Endothelial cell of umbilical vein (primary cell): ENCODE data around the gene DHX35. TPM values are rescaled to one million over a fixed set of nuclear protein-coding genes. Genes with fewer than 3 reads are reported as not detected.

Experiments used
- BruUV-seq: library from RNA; stranded (reverse); fragments of 400-500 nt; replicated peaks from 2 replicates; lab custom pipeline; 2021; lab: Mats Ljungman, UMichigan
- CTCF ChIA-PET: fragments of 300-600, 350-600 bp; sonication (Branson Sonifier 250); formaldehyde crosslinking; loops from one replicate; lab custom pipeline; 2021; ENCODE audit warnings: antibody characterized with exemption, inconsistent platforms; lab: Charles Lee
- POLR2A ChIA-PET: fragments of 300-600, 350-600 bp; sonication (Branson Sonifier 250); formaldehyde crosslinking; loops from one replicate; lab custom pipeline; 2021; ENCODE audit warnings: antibody characterized with exemption, inconsistent platforms; lab: Charles Lee
- DNase-seq: peaks from one replicate; pipeline ENCODE4 v3.0.0-alpha.2; 2011; ENCODE audit warnings: low read depth, low spot score
- FAIRE-seq: peaks from 2 replicates; lab custom pipeline; 2011; peaks lifted over from hg19 to GRCh38; lab: Jason Lieb, UNC
- H2AFZ ChIP-seq: 2 replicates; pipeline ENCODE4 v1.6.0; 2012; ENCODE audit warnings: low read depth, low read length, control low read depth, inconsistent platforms
- H3K27ac ChIP-seq: 2 replicates; pipeline ENCODE4 v1.5.1; 2011; ENCODE audit warnings: low read depth, mild to moderate bottlenecking, control low read depth, low read length, moderate library complexity; ENCODE audit not compliant: insufficient read depth
- H3K27me3 ChIP-seq, 2 experiments: 2 replicates each; pipeline versions ENCODE4 v1.6.0 to v1.6.1; 2011; ENCODE audit warnings: low read length in 2 of 2, mixed read lengths in 1 of 2; ENCODE audit not compliant: control insufficient read depth in 2 of 2, insufficient read depth in 2 of 2
- H3K36me3 ChIP-seq, 2 experiments: 2 replicates in 1 of 2; 3 replicates in 1 of 2; pipeline ENCODE4 v1.5.1; 2011; ENCODE audit warnings: low read length in 2 of 2, mild to moderate bottlenecking in 1 of 2, moderate library complexity in 1 of 2; ENCODE audit not compliant: control insufficient read depth in 2 of 2, insufficient read depth in 2 of 2; ENCODE audit errors: extremely low read depth in 1 of 2
- H3K4me1 ChIP-seq: 3 replicates; pipeline ENCODE4 v1.5.1; 2011; ENCODE audit warnings: mild to moderate bottlenecking, low read length; ENCODE audit not compliant: control insufficient read depth, insufficient read depth; ENCODE audit errors: extremely low read depth
- H3K4me2 ChIP-seq: 2 replicates; pipeline ENCODE4 v1.6.1; 2011; ENCODE audit warnings: low read length, control low read depth, mixed read lengths; ENCODE audit not compliant: insufficient read depth
- H3K4me3 ChIP-seq, 3 experiments: fragments of 200-600 bp in 1 of 3; sonication (generic), shearing (Covaris generic) in 1 of 3; replicated peaks in 1 of 3; 2 replicates each; pipeline ENCODE4 v1.5.1; 2011 to 2016; ENCODE audit warnings: control low read depth in 3 of 3, low read length in 3 of 3, mild to moderate bottlenecking in 2 of 3, inconsistent platforms in 1 of 3, low read depth in 1 of 3, moderate library complexity in 1 of 3; ENCODE audit not compliant: insufficient read depth in 1 of 3
- H3K79me2 ChIP-seq: 2 replicates; pipeline ENCODE4 v1.6.0; 2012; ENCODE audit warnings: low read length, inconsistent platforms; ENCODE audit not compliant: control insufficient read depth, insufficient read depth
- H3K9ac ChIP-seq: replicated peaks from 2 replicates; pipeline ENCODE3; 2011; ENCODE audit warnings: low read length, control low read depth; ENCODE audit not compliant: insufficient read depth; ENCODE audit errors: extremely low read depth
- H3K9me1 ChIP-seq: replicated peaks from 3 replicates; pipeline ENCODE4 v1.6.0; 2011; ENCODE audit warnings: mild to moderate bottlenecking, low read length; ENCODE audit not compliant: control insufficient read depth, insufficient read depth; ENCODE audit errors: extremely low read depth
- H3K9me3 ChIP-seq: replicated peaks from 2 replicates; pipeline ENCODE4 v1.5.1; 2012; ENCODE audit warnings: low read length, inconsistent platforms; ENCODE audit not compliant: control insufficient read depth, insufficient read depth
- H4K20me1 ChIP-seq: replicated peaks from 2 replicates; pipeline ENCODE3; 2011; ENCODE audit warnings: mild to moderate bottlenecking, low read length; ENCODE audit not compliant: control insufficient read depth, insufficient read depth; ENCODE audit errors: extremely low read depth
- CTCF ChIP-seq, 2 donors: IDR thresholded peaks; 1 replicate in 1 of 2; 2 replicates in 1 of 2; pipeline ENCODE4 v1.5.1; 2011; ENCODE audit warnings: low read length in 2 of 2, mild to moderate bottlenecking in 2 of 2, moderate library complexity in 2 of 2, control low read depth in 1 of 2, inconsistent platforms in 1 of 2, low read depth in 1 of 2; ENCODE audit not compliant: insufficient read depth in 1 of 2; ENCODE audit errors: extremely low read depth in 1 of 2
- EZH2 ChIP-seq: IDR thresholded peaks from 2 replicates; pipeline ENCODE4 v1.6.1; 2012; ENCODE audit warnings: borderline replicate concordance, low read depth, mild to moderate bottlenecking, moderate library complexity, low read length, inconsistent platforms; ENCODE audit not compliant: severe bottlenecking
- FOS ChIP-seq: IDR thresholded peaks from 2 replicates; pipeline ENCODE4 v1.6.1; 2011; ENCODE audit warnings: mild to moderate bottlenecking, low read length, moderate library complexity, borderline replicate concordance; ENCODE audit not compliant: insufficient read depth
- GATA2 ChIP-seq: IDR thresholded peaks from 2 replicates; pipeline ENCODE4 v1.7.0; 2011; ENCODE audit warnings: low read depth, mild to moderate bottlenecking, moderate library complexity, mixed read lengths, low read length; ENCODE audit not compliant: insufficient read length, insufficient read depth
- JUN ChIP-seq: IDR thresholded peaks from 2 replicates; pipeline ENCODE4 v1.6.1; 2011; ENCODE audit warnings: borderline replicate concordance, low read depth; ENCODE audit not compliant: insufficient read length, insufficient read depth
- MAX ChIP-seq: IDR thresholded peaks from 2 replicates; pipeline ENCODE4 v1.6.1; 2011; ENCODE audit not compliant: insufficient read depth, insufficient read length
- MYC ChIP-seq: IDR thresholded peaks from one replicate; pipeline ENCODE4 v1.6.1; 2011; ENCODE audit warnings: mild to moderate bottlenecking, low read depth, low read length
- POLR2A ChIP-seq: IDR thresholded peaks from 2 replicates; pipeline ENCODE4 v1.6.1; 2012; ENCODE audit warnings: low read depth, mild to moderate bottlenecking, control low read depth, low read length
- POLR2AphosphoS5 ChIP-seq: IDR thresholded peaks from 2 replicates; pipeline ENCODE4 v1.6.1; 2012; ENCODE audit warnings: low read depth, mild to moderate bottlenecking, control low read depth, low read length, moderate library complexity; ENCODE audit not compliant: insufficient read depth
- dilution Hi-C: fragments of 300-500 bp; cut with MboI; formaldehyde crosslinking; loops from one replicate; pipeline ENCODE4 v1.15.0; 2019; ENCODE audit warnings: low sequenced_read_pairs; ENCODE audit not compliant: extremely low pct_ligation_motif_present
- intact Hi-C: fragments of 100-400 bp; cut with micrococcal nuclease; formaldehyde crosslinking; loops from one replicate; pipeline ENCODE4 v1.10.0; 2022
- polyA plus RNA-seq, 4 experiments: library from polyadenylated mRNA; depleted of rRNA in 3 of 4; stranded (reverse) in 3 of 4; unstranded in 1 of 4; fragments of >200 nt; gene quantifications; 2 replicates each; pipeline versions ENCODE4 v1.2.1 to v1.2.3, GENCODE V29; 2011 to 2012; ENCODE audit warnings: missing spikeins in 1 of 4
- total RNA-seq: library from RNA; stranded (reverse); gene quantifications from 2 replicates; pipeline ENCODE4 v1.2.3, GENCODE V29; 2021

Gene DHX35
- total and polyA plus RNA-seq, 2 donors (not counting 3 experiments of a cell fraction or from before 2014, with no cell fraction given) = 10.0 to 13.0 TPM

- BruUV-seq = no TSS peak
- DNase-seq (peak; percentile 81), FAIRE-seq (no peak)
- peaks cover 13% of the 10 kb centered on the region for H3K4me1 ChIP-seq
- no peaks in the 10 kb centered on the region for H3K27me3 ChIP-seq
- H3K9ac ChIP-seq = no peak overlapping the region
- intact Hi-C loops (no loop called here), dilution Hi-C loops (no loop called here)
- no peaks in the 10 kb centered on the region for H3K9me1 ChIP-seq
- no peaks in the 10 kb centered on the region for H3K9me3 ChIP-seq
- no peak overlapping the region for H3K4me3 ChIP-seq
- H3K36me3 ChIP-seq = peaks cover 0 to 18% of the 10 kb centered on the region in 2 experiments
- H2AFZ ChIP-seq = no peak overlapping the region
- no peak overlapping the region for H3K27ac ChIP-seq
- POLR2A ChIA-PET = interaction anchor here (1.0 kb wide), 1 partner anchor 135 kb away, joined by 3 read pairs; no protein-coding TSS in a partner anchor
- no peak overlapping the region for H3K4me2 ChIP-seq
- peaks cover 93% of the 10 kb centered on the region for H3K79me2 ChIP-seq
- no peaks in the 10 kb centered on the region for H4K20me1 ChIP-seq
- CTCF ChIA-PET = interaction anchor here (0.8 to 1.1 kb wide), 2 partner anchors 9 to 22 kb away, joined by 3 read pairs; partner anchors contain the start of gene DHX35
- no peak for TF ChIP-seq FOS
- TF ChIP-seq POLR2AphosphoS5 = peak; percentile 22
Observed at GRCh38 chr20:38939686-38940085, 22.5 kb upstream of the DHX35 start.

DNA sequence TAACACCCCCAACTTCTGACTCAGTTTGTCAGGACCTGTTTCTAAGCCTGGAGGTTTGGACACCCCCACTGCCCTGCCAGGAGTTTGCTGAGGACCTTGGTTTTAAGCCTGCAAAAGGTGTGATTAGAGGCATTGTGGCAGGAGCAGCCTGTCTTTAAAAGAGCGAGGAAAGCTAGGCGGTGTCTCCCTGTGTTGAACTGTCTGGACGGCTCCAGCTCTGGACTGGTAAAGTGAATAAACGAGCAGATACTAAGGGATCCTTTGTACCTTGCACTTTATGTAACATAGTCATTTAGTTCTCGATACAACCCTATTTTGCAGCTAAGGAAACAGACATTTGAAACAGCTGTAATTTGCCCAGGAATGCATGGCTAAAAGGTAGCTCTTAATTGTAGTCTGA is 21.5 kb upstream of the DHX35 start:
- Histone ChIP-seq H3K79me2 (peaks cover 90% of the 10 kb centered on the region), H3K9me1 (no peaks in the 10 kb centered on the region), H3K9me3 (no peaks in the 10 kb centered on the region), H3K27ac (no peak overlapping the region), H3K27me3 (no peaks in the 10 kb centered on the region), H3K4me3 (no peak overlapping the region), H3K36me3 (peaks cover 0 to 19% of the 10 kb centered on the region in 2 experiments), H4K20me1 (no peaks in the 10 kb centered on the region), H3K4me1 (peaks cover 11% of the 10 kb centered on the region), H3K4me2 (no peak overlapping the region), H2AFZ (no peak overlapping the region), H3K9ac (no peak overlapping the region)
- BruUV-seq = no TSS peak
- DNase-seq = no peak
- TF ChIP-seq MYC = no peak
- no peak for TF ChIP-seq GATA2
- TF ChIP-seq POLR2A = no peak
- no peak for TF ChIP-seq POLR2AphosphoS5
- no peak for TF ChIP-seq JUN
- TF ChIP-seq CTCF (IDR thresholded peaks at IDR 0.05; ENCODE audit: extremely low read depth in 1 of 2, insufficient read depth in 1 of 2, low read depth in 1 of 2, low read length in 2 of 2) = no peak
- no peak for TF ChIP-seq MAX
- no peak for TF ChIP-seq EZH2
- no peak for TF ChIP-seq FOS
- no peak for FAIRE-seq
- dilution Hi-C loops = no loop called here
- POLR2A ChIA-PET = no interaction called here
- intact Hi-C loops = no loop called here
- CTCF ChIA-PET = interaction anchor here (0.8 to 1.7 kb wide), 5 partner anchors 8 to 54 kb away, joined by 3 to 6 read pairs (median 3); partner anchors contain the start of genes DHX35 and FAM83D
